ENCODE results near the gene CLCN3. TPM values are rescaled to one million over a fixed set of nuclear protein-coding genes. Genes with fewer than 3 reads are reported as not detected.
"Not testable (repeated sequence)": the region's sequence is repeated elsewhere in the genome, so short reads cannot be mapped to it uniquely, and the experiment has no call there.

Gene CLCN3
- total RNA-seq, 1 donor from 2014 or later = 46.9 TPM

DNA sequence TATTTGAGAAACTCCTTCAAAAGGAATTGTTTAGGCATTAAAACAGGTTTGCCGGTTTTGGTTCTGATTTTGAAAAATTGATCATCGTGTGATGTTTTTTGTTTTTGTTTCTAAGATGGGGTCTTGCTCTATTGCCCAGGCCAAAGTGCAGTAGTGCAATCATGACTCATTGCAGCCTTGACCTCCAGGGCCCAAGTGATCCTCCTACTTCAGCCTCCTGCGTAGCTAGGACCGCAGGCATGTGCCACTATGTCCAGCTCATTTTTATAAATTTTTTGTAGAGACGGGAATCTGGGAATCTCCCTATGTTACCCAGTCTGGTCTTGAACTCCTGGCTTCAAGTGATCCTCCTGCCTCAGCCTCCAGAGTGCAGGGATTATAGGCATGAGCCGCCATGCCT is 35.0 kb downstream of the CLCN3 start:
- no peak for DNase-seq (ENCODE audit: low spot score)

DNA sequence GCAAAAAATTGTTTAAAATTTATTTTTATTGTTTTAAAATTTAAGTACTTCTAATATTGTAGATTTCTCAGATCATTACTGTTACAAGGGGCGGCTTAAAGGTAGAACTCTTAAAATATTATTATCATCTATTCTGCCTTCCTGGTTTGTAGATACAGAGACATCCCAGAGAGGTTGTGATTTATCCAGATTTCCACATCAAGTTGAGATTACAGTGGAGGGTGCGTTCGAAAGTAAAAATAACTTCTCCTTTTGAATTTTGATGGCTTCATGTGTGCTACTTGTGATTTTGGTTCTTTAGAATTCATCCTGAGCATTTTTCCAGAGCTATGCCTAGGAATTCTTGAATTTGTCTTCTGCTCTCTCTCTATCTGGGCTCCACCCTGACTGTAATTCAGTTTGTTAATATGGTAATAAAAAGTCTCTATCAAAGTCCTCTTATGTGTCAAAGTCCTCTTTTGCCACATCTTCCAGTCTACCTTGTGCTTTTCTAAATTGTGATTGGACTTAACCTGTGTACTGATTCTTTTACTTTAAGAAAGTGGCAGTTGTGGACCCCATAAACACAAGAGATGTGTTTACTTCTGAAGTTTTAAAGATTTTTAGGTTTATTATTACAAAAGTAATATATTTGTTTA is 37.2 kb downstream of the CLCN3 start:
- no peak for DNase-seq (ENCODE audit: low spot score)

DNA sequence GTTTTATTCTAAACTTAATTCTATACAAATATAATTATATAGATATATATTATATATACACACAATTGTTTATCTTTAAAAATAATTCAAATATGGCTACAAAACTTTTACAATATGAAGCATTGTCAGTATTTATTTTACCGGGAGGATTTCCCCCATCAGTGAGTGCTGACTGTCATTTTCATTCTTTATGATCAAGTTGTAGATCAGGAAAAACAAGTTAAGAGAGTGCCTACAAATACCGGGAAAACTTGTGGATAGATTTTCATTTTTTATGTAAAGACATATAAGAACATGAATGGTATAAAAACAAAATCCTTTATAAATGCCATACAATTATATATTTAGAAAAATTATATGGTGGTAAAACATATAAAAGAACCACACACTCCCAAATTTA is 37.8 kb downstream of the CLCN3 start:
- no peak for DNase-seq (ENCODE audit: low spot score)

DNA sequence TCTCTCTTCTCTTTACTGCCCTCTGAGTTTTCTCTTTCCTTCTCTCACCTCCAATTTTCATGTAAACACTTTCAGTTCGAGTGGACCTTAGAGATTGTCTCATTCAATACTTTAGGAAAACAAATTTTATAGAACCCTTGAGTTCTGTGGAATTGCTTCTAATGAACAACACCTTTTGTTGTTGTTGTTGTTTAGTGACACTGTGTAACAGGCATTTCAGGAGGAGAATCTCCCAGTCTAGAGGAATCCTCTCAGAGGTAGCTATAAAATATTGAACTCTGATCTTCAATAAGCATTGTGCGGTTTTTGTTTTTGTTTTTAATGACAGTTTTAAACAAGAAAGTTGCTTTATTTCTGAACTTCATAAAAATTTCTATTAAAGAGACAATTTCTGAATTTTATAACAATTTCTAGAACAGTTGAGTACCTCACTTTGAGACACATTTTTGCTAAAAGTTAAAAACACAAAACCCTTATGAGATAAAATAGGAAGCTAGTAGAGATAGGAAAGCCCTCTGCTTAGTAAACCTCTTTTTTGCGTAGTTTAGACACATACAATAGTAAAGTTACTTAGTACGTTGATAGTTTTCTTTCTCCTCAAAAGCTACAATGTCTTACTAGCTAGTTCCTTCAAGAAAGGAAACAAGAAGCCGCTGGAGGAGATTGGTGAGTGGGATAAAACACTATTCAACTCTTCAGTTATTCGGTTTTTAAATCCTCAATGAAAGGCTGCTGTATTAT is 38.8 kb downstream of the CLCN3 start:
- no peak for DNase-seq (ENCODE audit: low spot score)

DNA sequence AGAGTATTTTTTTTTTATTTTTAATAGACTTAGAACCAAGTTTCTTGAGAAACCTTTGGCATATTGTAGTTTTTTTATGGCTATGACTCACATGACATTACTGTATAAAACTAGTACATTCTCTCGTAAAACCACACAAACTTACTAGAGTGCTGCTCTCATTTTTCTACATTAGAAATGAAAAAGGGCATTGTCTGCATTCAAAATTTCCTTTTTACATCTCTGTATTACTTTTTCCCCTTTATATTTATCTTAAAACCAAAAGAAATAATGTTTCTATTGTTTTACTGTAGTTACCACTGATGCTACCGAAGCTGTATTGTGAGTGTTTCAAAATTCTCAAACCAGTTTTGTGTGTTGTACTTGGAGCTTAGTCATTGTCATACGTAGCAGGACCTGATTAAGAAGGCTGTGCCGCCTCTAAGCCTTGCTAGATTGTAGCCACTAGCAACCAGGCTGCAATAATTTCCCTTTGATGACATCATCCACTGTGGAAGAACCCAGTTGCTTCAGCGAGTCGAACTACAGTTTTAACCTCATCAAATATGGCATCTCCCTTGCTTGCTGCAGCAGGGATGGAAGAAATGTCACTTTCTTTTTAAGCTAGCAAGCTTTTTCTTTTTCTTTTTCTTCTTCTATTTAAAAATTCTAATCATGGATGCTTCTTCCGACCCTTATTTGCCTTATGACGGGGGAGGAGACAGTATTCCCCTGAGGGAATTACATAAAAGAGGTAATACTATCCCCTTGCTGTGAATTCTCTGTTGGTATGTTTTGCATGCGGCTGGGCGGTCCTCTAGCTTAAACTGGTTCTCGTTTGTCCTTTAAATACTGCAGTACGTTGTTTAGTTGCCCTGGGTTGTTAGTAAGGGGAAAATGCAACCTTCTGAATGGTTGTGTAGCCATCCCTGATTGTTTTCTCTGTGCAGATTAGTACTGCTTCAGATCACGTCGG is 39.6 kb downstream of the CLCN3 start:
- peak; percentile 98 for DNase-seq (ENCODE audit: low spot score)

DNA sequence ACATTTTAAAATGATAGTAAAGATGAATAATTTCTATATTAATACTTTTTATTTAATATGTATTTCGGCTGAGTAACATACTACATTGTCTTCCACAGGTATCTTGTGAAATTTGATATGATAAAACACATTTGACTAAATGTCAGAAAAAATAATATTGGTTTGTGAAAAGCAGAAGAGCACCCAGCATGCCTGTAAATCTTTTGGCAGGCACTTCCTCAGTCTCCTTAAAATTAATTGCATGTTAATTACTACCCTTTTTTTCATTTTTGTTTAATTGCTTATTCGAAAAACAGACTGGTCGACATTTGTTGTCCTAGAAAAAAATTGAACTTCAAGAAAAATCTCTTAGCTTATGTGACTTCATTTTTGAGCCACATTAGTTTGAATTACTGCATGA is 40.6 kb downstream of the CLCN3 start:
- no peak for DNase-seq (ENCODE audit: low spot score)

DNA sequence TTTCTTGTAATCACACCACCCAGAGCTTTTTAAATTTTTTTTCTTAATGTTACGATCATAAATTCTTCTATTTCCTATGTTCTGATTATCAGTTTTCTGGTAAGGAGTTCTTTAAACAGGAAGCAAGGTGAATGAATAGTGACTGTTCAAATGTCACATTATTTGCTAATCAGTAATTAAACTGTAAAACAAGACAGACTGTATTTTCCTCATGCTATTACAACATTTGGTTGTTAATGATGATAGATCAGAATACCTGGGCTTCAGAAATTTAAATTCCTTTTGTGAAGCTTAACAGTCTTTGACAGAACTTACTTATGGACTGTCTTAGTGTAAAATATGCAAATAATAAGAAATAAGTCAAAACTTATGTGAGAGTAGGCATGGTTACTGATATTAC is 41.4 kb downstream of the CLCN3 start:
- no peak for DNase-seq (ENCODE audit: low spot score)

DNA sequence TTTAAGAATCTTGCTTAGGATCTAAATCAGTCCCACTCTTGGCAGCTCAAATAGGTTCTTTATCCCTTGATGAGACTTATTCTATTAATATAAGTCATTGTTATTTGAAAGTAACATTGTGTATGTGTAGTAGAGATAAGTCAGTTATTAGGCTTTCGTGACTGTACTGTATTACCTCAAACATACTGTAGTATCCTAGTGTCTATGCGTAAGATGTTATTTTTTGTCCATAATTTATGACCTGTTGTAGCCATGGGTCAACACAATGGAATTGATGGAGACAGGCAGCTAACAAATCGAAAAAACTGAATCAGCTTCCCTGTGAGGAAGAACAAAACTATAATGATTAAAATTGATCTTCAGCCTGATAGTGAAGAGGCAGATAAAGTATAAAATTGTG is 41.8 kb downstream of the CLCN3 start:
- DNase-seq (ENCODE audit: low spot score) = no peak

DNA sequence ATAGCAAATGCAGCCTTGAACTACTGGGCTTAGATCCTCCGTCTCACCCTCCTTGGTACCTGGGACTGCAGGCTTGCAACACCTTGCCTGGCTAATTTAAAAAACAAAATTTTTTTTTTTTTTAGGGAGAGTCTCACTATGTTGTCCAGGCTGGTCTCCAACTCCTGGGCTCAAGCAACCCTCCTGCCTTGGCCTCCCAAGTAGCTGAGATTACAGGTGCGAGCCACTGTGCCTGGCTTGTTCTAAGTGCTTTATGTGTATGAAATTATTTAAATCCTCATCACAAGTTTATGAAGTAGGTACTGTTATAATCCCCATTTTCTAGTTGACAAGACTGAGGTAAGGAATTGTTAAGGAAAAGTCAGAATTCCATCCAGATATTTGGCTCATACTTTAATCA is 43.0 kb downstream of the CLCN3 start:
- DNase-seq (ENCODE audit: low spot score) = no peak

DNA sequence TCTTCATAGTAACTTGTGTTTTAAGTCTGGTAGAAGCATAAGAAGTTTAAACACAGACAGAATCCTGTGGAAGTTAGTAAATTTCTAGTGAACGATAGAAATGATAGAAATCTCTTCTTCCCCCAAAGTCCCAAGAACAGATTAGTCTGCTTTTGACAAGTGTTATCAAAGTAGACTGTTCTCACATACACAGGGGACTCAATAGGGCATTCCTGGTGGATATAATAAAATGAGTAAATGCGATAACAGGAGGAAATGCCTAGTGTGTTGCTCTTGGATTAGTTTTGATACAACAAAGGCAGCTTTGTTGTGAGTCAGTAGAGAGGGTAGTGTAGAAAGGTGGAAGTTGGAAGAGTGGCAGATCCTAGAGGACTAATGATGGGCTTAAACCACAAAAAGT is 43.5 kb downstream of the CLCN3 start:
- no peak for DNase-seq (ENCODE audit: low spot score)

DNA sequence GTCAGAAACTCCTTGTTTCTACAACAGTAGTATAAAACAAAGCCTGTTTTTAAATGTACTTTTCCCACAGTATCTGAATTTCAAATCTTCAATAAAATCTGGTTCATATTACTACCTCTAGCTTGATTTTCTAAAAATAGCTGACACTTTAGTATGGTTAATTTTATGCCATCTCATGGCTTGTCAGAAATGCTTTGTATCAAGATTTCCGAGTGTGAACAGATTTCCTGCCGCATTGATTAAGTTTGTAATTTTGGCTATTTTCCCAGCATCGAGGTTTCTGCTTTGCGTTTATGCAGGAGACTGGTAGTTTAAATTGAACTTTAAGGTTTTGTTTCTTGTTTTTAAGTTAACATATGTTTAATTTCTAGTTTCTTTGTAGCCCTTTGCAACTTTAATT is 44.2 kb downstream of the CLCN3 start:
- no peak for DNase-seq (ENCODE audit: low spot score)

DNA sequence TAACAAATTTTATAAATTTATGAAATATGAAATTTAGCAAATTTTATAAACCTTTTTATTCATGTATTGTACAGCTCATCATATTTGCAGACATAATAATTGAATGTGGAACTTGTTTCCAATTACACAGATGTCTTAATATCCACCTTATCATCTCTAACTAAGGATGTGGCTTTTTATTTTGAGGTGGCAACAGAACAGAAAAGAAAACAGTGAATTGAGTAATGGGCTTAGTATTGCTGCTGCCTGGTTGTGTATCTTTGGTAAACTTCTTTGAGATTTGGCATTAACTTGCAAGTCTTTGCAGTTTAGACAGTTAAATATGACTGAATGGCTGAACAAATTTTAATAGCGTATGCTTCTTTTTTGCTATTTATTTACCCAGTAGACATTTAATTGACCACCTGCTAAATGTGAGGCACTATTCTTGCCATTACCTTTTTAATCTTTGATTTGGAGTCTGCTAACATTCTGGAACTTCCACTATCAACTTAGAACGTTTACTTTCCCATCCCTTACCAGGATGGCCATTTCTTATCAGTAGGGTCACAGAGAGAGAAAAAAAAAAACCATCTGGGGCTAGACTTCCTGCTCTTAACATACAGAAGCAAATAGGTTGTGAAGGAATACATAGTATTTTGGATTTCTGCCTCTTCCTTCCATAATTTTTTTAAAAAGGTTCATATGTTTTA is 44.8 kb downstream of the CLCN3 start:
- no peak for DNase-seq (ENCODE audit: low spot score)

DNA sequence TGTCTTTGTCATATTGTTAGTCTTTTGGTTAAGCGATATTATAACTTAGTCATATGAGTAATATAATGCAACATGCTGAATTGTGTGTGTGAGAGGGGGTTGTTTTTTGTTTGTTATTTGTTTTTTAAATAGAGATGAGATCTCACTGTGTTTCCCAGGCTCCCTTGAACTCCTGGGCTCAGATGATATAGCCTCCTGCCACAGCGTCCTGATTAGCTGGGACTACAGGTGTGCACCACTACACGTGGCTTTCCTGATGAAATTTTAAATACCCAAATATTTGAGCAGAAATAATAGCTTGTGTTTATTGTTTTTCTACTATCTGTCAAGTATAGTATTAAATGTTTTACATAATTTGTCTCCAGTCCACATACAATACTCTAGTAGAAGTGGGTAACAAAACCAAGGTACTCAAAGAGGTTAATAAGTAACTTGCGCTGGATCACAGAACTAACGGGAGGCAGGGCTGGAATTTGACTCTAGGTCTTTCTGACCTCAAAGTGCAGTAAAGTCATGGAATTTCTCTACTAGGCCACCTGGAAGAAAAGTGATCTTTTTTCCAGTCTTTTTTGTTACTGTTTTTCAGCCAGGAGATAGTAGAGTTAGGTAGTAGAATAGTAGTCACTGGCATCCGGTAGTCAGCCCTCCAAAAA is 47.8 kb downstream of the CLCN3 start:
- DNase-seq (ENCODE audit: low spot score) = no peak

DNA sequence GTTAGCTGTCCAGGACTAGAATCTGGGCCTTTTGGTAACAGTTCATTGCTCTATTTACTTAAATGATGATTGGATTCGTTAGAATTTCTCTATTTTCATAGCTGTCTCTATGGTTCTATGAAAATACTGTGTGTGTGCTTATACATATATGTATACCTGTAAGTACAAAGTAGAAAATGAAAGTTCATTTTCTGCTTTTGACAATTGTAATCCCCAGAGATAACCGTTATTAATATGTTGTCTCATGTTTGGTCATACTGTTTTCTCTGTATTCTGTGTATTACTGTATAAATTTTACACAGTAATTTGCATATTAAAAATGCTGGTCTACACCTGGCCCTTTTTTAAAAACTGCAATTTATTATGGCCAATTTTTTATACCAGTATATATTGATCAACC is 55.4 kb downstream of the CLCN3 start:
- no peak for DNase-seq (ENCODE audit: low spot score)

DNA sequence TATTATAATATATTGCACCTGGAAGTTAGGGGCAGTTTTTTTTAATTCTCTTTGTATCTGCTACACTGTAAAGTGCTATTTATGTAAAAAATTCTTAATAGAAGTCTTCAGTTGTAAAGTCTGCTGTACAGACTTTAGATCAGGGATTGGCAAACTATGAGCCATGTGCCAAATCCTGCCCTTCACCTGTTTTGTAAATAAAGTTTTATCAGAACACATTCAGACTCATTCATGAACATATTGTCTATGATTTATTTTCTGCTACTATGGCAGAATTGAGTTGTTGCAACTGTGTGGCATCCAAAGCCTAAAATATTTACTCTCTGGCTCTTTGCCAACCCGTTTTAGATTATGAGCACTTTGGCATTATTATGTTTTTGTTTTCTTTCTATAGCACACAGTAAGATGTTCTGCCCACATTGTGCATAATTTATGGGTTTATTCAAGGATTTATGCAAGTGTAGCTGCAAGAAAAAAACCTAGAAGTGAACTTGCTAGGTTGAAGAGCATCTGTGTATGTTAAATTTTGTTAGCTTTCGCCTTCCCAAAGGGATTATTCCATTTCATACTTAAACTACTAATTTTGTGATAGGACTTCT is 56.9 kb downstream of the CLCN3 start:
- DNase-seq (ENCODE audit: low spot score) = no peak

DNA sequence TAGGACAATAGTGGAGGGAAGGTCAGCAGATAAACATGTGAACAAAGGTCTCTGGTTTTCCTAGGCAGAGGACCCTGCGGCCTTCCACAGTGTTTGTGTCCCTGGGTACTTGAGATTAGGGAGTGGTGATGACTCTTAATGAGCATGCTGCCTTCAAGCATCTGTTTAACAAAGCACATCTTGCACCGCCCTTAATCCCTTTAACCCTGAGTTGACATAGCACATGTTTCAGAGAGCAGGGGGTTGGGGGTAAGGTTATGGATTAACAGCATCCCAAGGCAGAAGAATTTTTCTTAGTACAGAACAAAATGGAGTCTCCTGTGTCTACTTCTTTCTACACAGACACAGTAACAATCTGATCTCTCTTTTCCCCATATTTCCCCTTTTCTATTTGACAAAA is 58.1 kb downstream of the CLCN3 start:
- not testable (repeated sequence) for DNase-seq (ENCODE audit: low spot score)

DNA sequence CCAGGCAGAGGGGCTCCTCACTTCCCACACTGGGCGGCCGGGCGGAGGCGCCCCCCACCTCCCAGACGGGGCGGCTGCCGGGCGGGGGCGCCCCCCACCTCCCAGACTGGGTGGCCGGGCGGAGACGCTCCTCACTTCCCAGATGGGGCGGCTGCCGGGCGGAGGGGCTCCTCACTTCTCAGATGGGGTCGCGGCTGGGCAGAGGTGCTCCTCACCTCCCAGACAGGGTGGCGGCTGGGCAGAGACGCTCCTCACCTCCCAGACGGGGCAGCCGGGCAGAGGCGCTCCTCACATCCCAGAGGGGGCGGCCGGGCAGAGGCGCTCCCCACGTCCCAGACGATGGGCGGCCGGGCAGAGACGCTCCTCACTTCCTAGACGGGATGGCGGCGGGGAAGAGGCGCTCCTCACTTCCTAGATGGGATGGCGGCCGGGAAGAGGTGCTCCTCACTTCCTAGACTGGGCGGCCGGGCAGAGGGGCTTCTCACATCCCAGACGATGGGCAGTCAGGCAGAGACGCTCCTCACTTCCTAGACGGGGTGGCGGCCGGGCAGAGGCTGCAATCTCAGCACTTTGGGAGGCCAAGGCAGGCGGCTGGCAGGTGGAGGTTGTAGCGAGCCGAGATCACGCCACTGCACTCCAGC is 58.7 kb downstream of the CLCN3 start:
- DNase-seq (ENCODE audit: low spot score) = not testable (repeated sequence)

DNA sequence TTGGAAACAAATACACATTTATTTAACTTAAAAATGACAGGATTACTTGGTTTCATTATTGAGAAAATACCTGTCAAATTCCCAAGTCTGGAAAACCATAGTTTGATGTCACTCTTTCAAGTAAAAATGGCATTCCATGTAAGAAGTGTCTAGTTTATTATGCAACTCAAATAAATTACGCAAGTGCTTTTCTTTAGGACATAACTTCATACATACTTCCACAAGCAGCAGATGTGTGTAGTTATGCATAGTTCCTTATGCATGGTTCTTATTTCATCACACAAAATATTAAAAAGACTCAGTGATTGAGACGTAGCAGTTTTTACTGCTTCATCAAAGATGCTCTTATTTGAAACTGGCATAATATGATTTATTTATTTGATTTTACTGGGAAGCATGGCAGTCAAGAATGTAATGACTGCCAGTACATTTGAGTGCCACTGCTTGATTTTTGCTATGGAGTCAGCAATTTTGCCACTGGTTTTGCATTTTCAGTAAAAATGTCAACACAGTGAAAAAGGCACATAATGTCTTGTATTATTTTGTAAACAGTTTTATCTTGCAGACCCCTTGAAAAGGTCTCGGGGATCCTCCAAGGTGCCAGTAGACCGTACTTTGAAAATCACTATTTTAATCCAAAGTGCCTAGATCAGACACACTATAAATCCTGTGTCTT is 62.1 kb downstream of the CLCN3 start:
- no peak for DNase-seq (ENCODE audit: low spot score)

DNA sequence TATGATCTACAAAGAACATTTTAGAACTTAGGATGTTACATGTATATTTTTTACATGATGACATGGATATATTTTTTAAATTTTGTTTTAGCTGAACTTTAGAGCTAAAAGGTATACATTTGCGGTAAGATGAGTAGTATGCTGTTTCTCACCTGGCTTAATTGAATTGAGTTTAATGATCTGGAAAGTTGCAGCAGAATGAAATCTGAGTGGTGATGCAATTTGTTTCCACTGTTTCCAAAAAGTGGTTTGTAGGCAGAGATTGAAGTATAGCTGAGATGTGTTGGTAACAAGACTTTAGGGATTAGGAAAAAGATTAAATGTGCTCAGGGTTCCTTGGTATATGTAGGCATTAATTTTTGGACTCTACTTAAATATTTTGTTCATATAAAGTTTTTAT is 69.3 kb downstream of the CLCN3 start:
- DNase-seq (ENCODE audit: low spot score) = no peak

DNA sequence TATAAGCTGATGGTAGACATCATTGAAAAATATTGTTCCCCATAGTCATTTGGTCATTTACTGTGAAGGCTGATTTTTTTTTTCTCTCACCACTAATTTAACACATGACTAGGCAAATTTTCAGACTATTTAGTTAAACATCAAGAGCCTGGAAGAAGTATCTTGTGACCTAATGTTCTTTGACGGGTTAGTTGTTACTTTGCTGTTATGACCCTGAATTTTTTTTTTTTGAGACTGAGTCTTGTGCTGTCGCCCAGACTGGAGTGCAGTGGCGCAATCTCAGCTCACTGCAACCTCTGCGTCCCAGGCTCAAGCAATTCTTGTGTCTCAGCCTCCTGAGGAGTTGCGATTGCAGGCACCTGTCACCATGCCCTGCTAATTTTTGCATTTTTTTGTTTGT is 70.4 kb downstream of the CLCN3 start:
- no peak for DNase-seq (ENCODE audit: low spot score)
